ENCODE data around the gene WFDC11.

DNA sequence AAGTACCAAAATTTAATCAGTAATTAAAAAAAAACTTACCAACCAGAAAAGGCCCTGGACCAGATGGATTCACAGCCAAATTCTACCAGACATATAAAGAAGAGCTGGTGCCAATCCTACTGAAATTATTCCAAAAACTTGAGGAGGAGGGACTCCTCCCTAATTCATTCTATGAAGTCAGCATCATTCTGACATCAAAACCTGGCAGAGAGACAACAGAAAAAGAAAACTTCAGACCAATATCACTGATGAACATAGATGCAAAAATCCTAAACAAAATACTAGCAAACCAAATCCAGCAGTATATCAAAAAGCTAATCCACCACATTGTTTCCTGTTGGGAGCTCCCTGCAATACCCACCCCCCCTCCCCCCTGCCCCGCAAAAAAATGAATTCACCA, at the start of gene WFDC11:
- TF ChIP-seq POLR2A (IDR thresholded peaks at IDR 0.05; ENCODE audit: low read length) (no peak), GATA1 (IDR thresholded peaks at IDR 0.05; ENCODE audit: low read depth, low read length) (no peak)

Data from erythroblast (primary cell).